HG02642 (cell line): ENCODE measurements around the gene PRKAR2B.
"Not testable (repeated sequence)": the region's sequence is repeated elsewhere in the genome, so short reads cannot be mapped to it uniquely, and the experiment has no call there.

Experiments used
- ATAC-seq: cut with Tn5 transposase; IDR thresholded peaks from one replicate; pipeline ENCODE4 v1.9.1; 2021; ENCODE audit warnings: mild to moderate bottlenecking; ENCODE audit not compliant: unreplicated experiment, poor library complexity

The PRKAR2B gene

GRCh38 chr7:107045980-107046379 lies 1.5 kb downstream of the PRKAR2B start:
- ATAC-seq = no peak

DNA sequence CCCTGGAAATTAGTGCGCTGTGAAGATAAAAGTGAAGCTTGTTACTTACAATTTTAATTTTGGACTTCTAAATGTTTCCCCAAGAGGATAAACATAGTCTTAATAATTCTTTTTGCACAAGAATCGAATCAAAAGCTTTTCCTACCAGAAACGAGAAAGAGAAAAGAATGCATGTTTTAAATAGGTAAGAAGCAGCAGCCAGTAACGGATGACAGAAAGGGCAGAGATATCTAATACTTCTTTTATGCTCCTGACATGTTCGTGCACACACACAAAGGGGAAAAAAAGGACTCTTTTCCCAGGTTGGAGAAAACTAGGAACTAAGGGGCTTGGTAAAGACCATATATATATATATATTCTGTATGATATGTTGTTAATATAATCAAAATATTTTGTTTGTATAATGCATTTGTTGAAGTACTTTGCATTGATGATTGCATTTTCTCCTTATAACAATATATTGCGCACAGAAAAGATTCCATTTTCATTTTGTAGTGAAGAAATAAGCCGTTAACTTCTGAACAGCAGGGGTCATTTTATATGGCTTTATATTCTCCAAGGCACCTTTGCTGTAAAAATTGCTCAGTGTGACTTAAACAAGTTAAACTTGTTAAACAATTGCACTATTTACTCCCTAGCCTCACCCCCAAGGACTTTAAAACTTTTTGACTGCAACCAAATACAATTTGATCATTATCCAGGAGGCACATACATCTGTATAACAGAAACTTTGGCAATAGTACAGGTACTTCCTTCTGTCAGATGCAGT lies 2.2 kb downstream of the PRKAR2B start:
- no peak for ATAC-seq

- ATAC-seq = no peak
Observed at GRCh38 chr7:107047902-107048782, 3.6 kb downstream of the PRKAR2B start.

GRCh38 chr7:107048783-107049418 lies 4.4 kb downstream of the PRKAR2B start:
- no peak for ATAC-seq

DNA sequence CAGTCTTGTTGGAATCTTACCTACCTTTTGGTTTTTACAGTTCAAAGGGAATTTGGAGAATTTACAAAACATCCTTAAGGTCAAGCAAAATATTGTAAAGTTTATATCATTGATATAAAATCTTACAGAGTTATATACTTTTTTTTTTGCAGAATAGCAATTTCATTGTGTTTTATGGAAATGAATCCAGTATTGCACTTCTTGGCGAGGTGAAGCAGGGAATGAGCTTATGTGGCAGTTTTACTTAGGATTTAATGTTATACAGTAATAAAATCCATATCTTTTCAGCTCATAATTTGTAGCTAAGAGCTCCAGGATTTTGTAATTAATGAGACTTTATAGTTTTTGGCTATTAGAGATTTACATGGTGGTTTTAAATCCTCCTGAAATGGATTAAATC lies 5.0 kb downstream of the PRKAR2B start:
- no peak for ATAC-seq

- no peak for ATAC-seq
Observed at GRCh38 chr7:107049971-107050532, 5.5 kb downstream of the PRKAR2B start.

DNA sequence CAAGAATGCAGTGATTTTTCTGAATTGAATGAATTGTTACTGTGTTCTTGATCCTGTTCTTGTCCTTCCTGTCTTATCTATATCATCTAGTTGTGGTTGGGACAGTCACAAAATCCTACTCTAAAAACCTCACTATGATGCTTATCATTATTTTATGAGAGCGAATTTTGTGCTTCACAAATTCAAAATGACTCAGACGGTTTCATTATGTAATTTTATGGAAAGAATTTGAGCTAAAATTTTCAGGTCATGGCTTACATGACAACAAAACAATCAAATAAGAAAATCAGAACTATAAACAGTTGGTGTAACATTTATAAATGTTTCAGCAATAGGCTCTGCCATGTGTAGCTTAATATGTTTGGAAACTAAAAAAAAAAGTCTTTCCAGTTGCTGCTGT lies 6.9 kb downstream of the PRKAR2B start:
- ATAC-seq = no peak

- ATAC-seq = not testable (repeated sequence)
Observed at GRCh38 chr7:107054965-107055364, 10.5 kb downstream of the PRKAR2B start.

- not testable (repeated sequence) for ATAC-seq
Observed at GRCh38 chr7:107056058-107056457, 11.6 kb downstream of the PRKAR2B start.

DNA sequence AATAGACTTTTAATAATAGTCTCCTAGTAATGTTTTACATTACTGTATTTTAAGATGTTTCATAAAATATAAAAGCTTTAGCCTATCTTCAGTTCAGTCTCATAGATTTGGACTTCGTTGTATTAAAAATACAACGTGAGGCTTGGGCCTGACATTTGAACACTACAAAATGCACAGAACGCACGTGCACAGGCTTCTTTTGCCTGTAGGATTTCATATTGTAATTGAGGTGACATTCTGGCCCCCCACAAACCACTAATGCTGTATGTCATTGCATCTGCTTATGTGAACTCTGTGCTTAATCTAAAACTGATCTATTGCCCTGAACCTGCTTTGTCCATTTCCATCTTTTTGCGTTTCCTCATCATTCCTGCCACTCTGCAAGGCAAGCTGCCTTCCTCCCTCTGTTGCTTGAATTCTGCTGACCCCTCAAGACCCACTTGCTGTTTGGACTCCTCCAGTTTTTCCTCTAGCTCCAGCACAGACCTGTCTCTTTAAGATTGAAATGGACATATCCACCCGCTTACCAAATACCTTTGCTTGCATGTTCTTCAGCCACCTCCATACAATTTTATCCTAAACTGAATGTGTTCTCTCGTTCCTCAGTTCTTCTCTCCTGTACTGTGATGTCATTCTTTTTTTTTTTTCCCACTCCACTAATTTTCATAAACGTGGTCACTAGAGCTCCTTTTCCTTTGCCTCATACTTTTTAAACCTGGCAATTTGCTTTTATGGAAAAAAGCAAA lies 12.4 kb downstream of the PRKAR2B start:
- ATAC-seq = no peak

DNA sequence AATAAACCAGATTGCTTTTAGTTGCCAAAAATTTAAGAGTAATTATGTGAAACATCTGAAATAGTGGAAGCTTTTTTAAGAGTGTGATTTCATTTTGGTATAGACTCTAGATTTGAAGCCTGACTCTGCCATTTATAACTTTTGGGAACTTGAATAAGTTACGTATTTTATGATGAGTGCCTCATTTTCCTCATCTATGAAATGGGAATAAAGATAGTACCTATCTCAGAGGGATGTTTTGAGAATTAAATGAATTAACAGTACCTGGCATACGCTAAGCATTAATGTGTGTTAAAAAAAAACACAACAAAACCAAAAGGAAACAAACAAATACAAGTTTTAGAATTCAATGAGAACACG lies 12.9 kb downstream of the PRKAR2B start:
- ATAC-seq = no peak

DNA sequence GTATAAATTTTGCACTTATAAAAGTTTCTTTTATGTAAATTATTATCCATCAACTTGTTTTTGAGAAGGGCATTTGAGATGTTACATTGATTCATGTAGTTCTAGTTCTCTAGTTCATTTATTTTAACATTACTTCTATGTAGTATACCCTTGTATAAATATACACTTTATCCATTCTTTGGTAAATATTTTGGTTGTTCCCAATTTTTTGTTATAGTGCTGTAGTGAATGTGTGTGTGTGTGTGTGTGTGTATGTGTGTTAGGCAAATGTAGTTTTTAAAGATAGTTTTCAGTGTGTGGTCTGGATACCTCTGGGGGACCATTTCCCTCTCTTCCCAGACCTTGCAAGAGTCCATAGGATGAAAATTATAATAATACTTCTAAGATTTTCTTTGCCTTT lies 15.0 kb downstream of the PRKAR2B start:
- no peak for ATAC-seq

- ATAC-seq = no peak
Observed at GRCh38 chr7:107063245-107064120, 19.0 kb downstream of the PRKAR2B start.

DNA sequence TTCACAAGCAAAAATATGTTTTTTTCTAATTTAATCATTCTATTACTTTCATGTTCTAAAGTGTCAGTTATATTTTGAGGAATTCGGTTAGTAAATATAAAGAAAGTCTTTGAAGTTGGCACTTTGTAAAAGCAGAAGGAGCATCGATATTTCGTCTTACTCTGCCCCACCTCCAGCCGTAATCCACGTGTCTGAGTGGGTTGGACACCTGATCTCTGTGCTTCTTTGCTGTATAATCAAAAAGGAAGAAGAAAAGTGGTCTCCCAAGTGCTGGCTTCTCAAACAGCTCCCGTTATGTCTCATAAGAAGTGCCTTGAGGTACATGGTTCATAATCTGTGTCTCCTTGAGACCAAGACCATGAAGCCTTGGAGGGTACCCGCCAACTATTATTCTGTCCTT lies 19.8 kb downstream of the PRKAR2B start:
- ATAC-seq = no peak

GRCh38 chr7:107065929-107066247 lies 21.4 kb downstream of the PRKAR2B start:
- no peak for ATAC-seq

- no peak for ATAC-seq
Observed at GRCh38 chr7:107068156-107068555, 23.7 kb downstream of the PRKAR2B start.

DNA sequence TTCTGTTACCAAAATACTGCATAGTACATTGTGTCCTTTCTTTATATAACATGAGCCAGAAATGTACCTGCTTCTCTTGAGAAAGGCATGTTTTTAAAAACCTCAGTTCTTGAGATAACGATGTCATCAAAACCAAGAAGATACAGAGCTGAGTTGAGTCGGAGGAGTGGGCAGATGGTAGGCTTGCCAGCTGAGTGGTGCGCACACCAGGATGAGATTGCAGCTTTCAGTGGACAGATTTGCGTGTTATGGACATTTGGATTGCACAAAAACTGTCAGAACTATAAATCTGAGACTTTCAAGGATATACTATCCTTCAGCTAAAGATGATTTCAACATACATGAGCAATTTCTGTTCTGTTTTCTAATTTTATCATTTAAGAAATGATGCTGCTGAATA lies 25.0 kb downstream of the PRKAR2B start:
- no peak for ATAC-seq

GRCh38 chr7:107070710-107071109 lies 26.2 kb downstream of the PRKAR2B start:
- ATAC-seq = no peak

- ATAC-seq = no peak
Observed at GRCh38 chr7:107071129-107071528, 26.6 kb downstream of the PRKAR2B start.
